Suppressor macrophage treated with lipopolysaccharide for 4 hours (primary cell): ENCODE measurements around the gene PRLR.
A peak's percentile ranks its signal among the peaks of the same experiment; 100 is the strongest.

Experiments
- DNase-seq: peaks from one replicate; pipeline ENCODE4 v3.0.0-alpha.2; 2020

The PRLR gene

GRCh38 chr5:35233121-35233520 lies 2.8 kb upstream of the PRLR start:
- no peak for DNase-seq

- DNase-seq = no peak
Measured at GRCh38 chr5:35232124-35232523, 1.8 kb upstream of the PRLR start.

- peak; percentile 21 for DNase-seq
Measured at GRCh38 chr5:35229076-35230037, 930 bp downstream of the PRLR start.

- DNase-seq = no peak
Measured at GRCh38 chr5:35228310-35228709, 2.0 kb downstream of the PRLR start.

- DNase-seq = no peak
Measured at GRCh38 chr5:35227720-35228119, 2.6 kb downstream of the PRLR start.

GRCh38 chr5:35223787-35224395 lies 6.4 kb downstream of the PRLR start:
- DNase-seq = no peak

- no peak for DNase-seq
Measured at GRCh38 chr5:35220967-35221366, 9.3 kb downstream of the PRLR start.

GRCh38 chr5:35218981-35219380 lies 11.3 kb downstream of the PRLR start:
- no peak for DNase-seq

- no peak for DNase-seq
Measured at GRCh38 chr5:35214051-35214450, 16.2 kb downstream of the PRLR start.

- DNase-seq = peak; percentile 23
Measured at GRCh38 chr5:35213608-35214007, 16.7 kb downstream of the PRLR start.

- DNase-seq = peak; percentile 84
Measured at GRCh38 chr5:35212122-35212982, 17.9 kb downstream of the PRLR start.

- no peak for DNase-seq
Measured at GRCh38 chr5:35209862-35210261, 20.4 kb downstream of the PRLR start.

GRCh38 chr5:35205606-35206005 lies 24.7 kb downstream of the PRLR start:
- DNase-seq = no peak

- no peak for DNase-seq
Measured at GRCh38 chr5:35205186-35205585, 25.1 kb downstream of the PRLR start.

GRCh38 chr5:35203403-35203802 lies 26.9 kb downstream of the PRLR start:
- DNase-seq = no peak

GRCh38 chr5:35202319-35203111 lies 27.8 kb downstream of the PRLR start:
- peak; percentile 59 for DNase-seq

- DNase-seq = no peak
Measured at GRCh38 chr5:35201291-35201690, 29.0 kb downstream of the PRLR start.

- DNase-seq = no peak
Measured at GRCh38 chr5:35199886-35200285, 30.4 kb downstream of the PRLR start.

- no peak for DNase-seq
Measured at GRCh38 chr5:35198686-35199085, 31.6 kb downstream of the PRLR start.

- no peak for DNase-seq
Measured at GRCh38 chr5:35198075-35198474, 32.2 kb downstream of the PRLR start.

- DNase-seq = no peak
Measured at GRCh38 chr5:35197351-35197750, 32.9 kb downstream of the PRLR start.

GRCh38 chr5:35195472-35195852 lies 34.8 kb downstream of the PRLR start:
- no peak for DNase-seq
